K562 (cell line): ENCODE measurements around the gene CDHR2. TPM values are rescaled to one million over a fixed set of nuclear protein-coding genes. Genes with fewer than 3 reads are reported as not detected.

Experiments
- CBX3 ChIP-seq, 2 experiments: IDR thresholded peaks; 1 replicate in 1 of 2; 2 replicates in 1 of 2; pipeline ENCODE4 v1.6.1; 2012; ENCODE audit warnings: inconsistent platforms in 2 of 2, low read length in 2 of 2, borderline replicate concordance in 1 of 2, control low read depth in 1 of 2
- CBX5 ChIP-seq: IDR thresholded peaks from 2 replicates; pipeline ENCODE4 v1.6.1; 2014; ENCODE audit warnings: low read depth, borderline replicate concordance
- CREB1 ChIP-seq, 2 experiments: sonication (generic) in 1 of 2; formaldehyde crosslinking in 1 of 2; IDR thresholded peaks; 2 replicates each; pipeline versions ENCODE4 v1.6.1 to v1.8.0; 2012 to 2022; ENCODE audit warnings: inconsistent platforms in 1 of 2, mild to moderate bottlenecking in 1 of 2, missing genetic modification reagents in 1 of 2, moderate library complexity in 1 of 2
- CREM ChIP-seq: IDR thresholded peaks from 2 replicates; pipeline ENCODE4 v1.6.1; 2014; ENCODE audit warnings: antibody characterized with exemption, low read depth
- CXXC5 ChIP-seq: fragments of 250-450 bp; sonication (Bioruptor Pico); IDR thresholded peaks from 2 replicates; pipeline ENCODE4 v1.8.0; 2022; ENCODE audit warnings: inconsistent platforms, mild to moderate bottlenecking, moderate library complexity
- HDAC1 ChIP-seq, 2 experiments: fragments of 450-650 bp; IDR thresholded peaks; 2 replicates each; pipeline ENCODE4 v1.6.1; 2016 to 2017; ENCODE audit warnings: inconsistent platforms in 1 of 2, mild to moderate bottlenecking in 1 of 2, moderate library complexity in 1 of 2
- MED1 ChIP-seq: sonication (generic); formaldehyde crosslinking; IDR thresholded peaks from 2 replicates; pipeline ENCODE4 v1.8.1; 2023; ENCODE audit warnings: missing genetic modification reagents, borderline replicate concordance
- PHF8 ChIP-seq: fragments of 200-600 bp; sonication (generic); IDR thresholded peaks from 2 replicates; pipeline ENCODE4 v1.6.1; 2012; ENCODE audit warnings: mixed run types, mild to moderate bottlenecking, inconsistent platforms, low read length, moderate library complexity, borderline replicate concordance
- POLR2H ChIP-seq: IDR thresholded peaks from 2 replicates; pipeline ENCODE4 v1.6.1; 2016; ENCODE audit warnings: missing genetic modification characterization, low read depth, mild to moderate bottlenecking, control low read depth, missing compliant biosample characterization, moderate library complexity
- PRMT5 ChIP-seq: sonication (generic); formaldehyde crosslinking; IDR thresholded peaks from 2 replicates; pipeline ENCODE4 v1.5.0; 2020; ENCODE audit warnings: missing genetic modification reagents
- SMARCB1 ChIP-seq: IDR thresholded peaks from 2 replicates; pipeline ENCODE4 v1.6.1; 2011; ENCODE audit warnings: improper control_type of control experiment, low read depth; ENCODE audit not compliant: insufficient read length
- SMARCC2 ChIP-seq: fragments of 450-650 bp; IDR thresholded peaks from 2 replicates; pipeline ENCODE4 v1.6.1; 2017; ENCODE audit warnings: antibody characterized with exemption, moderate library complexity, mild to moderate bottlenecking, low read depth
- SRF ChIP-seq, 2 experiments: fragments of 250-450, 450-650 bp in 1 of 2; sonication (Bioruptor Pico) in 1 of 2; sonication (generic) in 1 of 2; formaldehyde crosslinking; IDR thresholded peaks; 2 replicates each; pipeline versions ENCODE4 v1.5.0 to v1.5.1; 2020 to 2022; ENCODE audit warnings: mild to moderate bottlenecking in 1 of 2, missing genetic modification reagents in 1 of 2
- SRSF3 ChIP-seq: fragments of 200-400 bp; formaldehyde crosslinking; IDR thresholded peaks from 2 replicates; pipeline ENCODE4 v1.6.1; 2016; ENCODE audit warnings: mild to moderate bottlenecking, low read length, moderate library complexity; ENCODE audit not compliant: insufficient read depth
- TCF3 ChIP-seq: sonication (generic); formaldehyde crosslinking; IDR thresholded peaks from 2 replicates; pipeline ENCODE4 v1.4.0; 2020; ENCODE audit warnings: mild to moderate bottlenecking, missing genetic modification reagents
- TEAD4 ChIP-seq, 2 experiments: sonication (generic) in 1 of 2; formaldehyde crosslinking in 1 of 2; IDR thresholded peaks; 2 replicates each; pipeline versions ENCODE4 v1.6.1 to v1.8.0; 2012 to 2022; ENCODE audit warnings: borderline replicate concordance in 1 of 2, inconsistent platforms in 1 of 2, low read length in 1 of 2, mild to moderate bottlenecking in 1 of 2, missing genetic modification reagents in 1 of 2
- YY1 ChIP-seq, 3 experiments: IDR thresholded peaks; 2 replicates each; pipeline ENCODE4 v1.6.1; 2011; ENCODE audit warnings: low read length in 2 of 3, mild to moderate bottlenecking in 2 of 3, moderate library complexity in 2 of 3, borderline replicate concordance in 1 of 3, control low read depth in 1 of 3, low read depth in 1 of 3; ENCODE audit not compliant: insufficient read depth in 3 of 3, insufficient replicate concordance in 2 of 3, control insufficient read depth in 1 of 3, insufficient read length in 1 of 3; ENCODE audit errors: extremely low read depth in 1 of 3
- ZNF197 ChIP-seq: fragments of 200-800 bp; sonication (Bioruptor generic); IDR thresholded peaks from 2 replicates; pipeline ENCODE4 v1.6.1; 2016; ENCODE audit warnings: low read depth, missing genetic modification characterization, missing compliant biosample characterization
- ZNF57 ChIP-seq: fragments of 450-650 bp; formaldehyde crosslinking; IDR thresholded peaks from 2 replicates; pipeline ENCODE4 v1.4.0; 2020; ENCODE audit warnings: mild to moderate bottlenecking, moderate library complexity
- ZNF584 ChIP-seq: fragments of 200-800 bp; sonication (Bioruptor generic); IDR thresholded peaks from 2 replicates; pipeline ENCODE4 v1.6.1; 2016; ENCODE audit warnings: low read depth, mild to moderate bottlenecking, missing genetic modification characterization, missing compliant biosample characterization
- ZNF778 ChIP-seq: fragments of 450-650 bp; formaldehyde crosslinking; IDR thresholded peaks from 2 replicates; pipeline ENCODE4 v1.4.0; 2020; ENCODE audit warnings: mild to moderate bottlenecking, moderate library complexity
- polyA plus RNA-seq, 8 experiments: library from polyadenylated mRNA; depleted of rRNA in 4 of 8; stranded (reverse) in 5 of 8; unstranded in 3 of 8; fragments of >200 nt; fragmentation: Nextera tagmentation in 2 of 8; fragmentation: Illumina TruSeq in 1 of 8; extraction: Ambion mirVana in 2 of 8; extraction: Trizol in 1 of 8; gene quantifications; 2 replicates each; pipeline versions ENCODE4 v1.2.1 to v1.2.3, GENCODE V29; 2011 to 2014; ENCODE audit warnings: inconsistent platforms in 1 of 8, missing spikeins in 1 of 8
- total RNA-seq, 7 experiments: library from RNA; depleted of rRNA in 6 of 7; stranded (reverse); fragments of >200 nt in 6 of 7; fragmentation: Illumina TruSeq in 2 of 7; extraction: Trizol in 2 of 7; gene quantifications; 2 replicates each; pipeline versions ENCODE4 v1.2.1 to v1.2.3, GENCODE V29; 2011 to 2021; ENCODE audit warnings: low replicate concordance in 1 of 7
- TF ChIP-seq, protein P1 (sequence below): fragments of 200-800 bp; sonication (Bioruptor generic); IDR thresholded peaks from 2 replicates; pipeline ENCODE4 v1.6.1; 2017; ENCODE audit warnings: missing genetic modification characterization, missing compliant biosample characterization
- TF ChIP-seq, protein P2 (sequence below): fragments of 250-450 bp; sonication (Bioruptor Pico); IDR thresholded peaks from 2 replicates; pipeline ENCODE4 v1.4.0; 2020
- TF ChIP-seq, protein P3 (sequence below): IDR thresholded peaks from 3 replicates; pipeline ENCODE4 v1.6.1; 2011; ENCODE audit warnings: borderline replicate concordance, mild to moderate bottlenecking; ENCODE audit not compliant: insufficient read length, insufficient read depth

Gene CDHR2
- total and polyA plus RNA-seq, 9 of the 15 experiments (the other 6 are each of a cell fraction or from before 2014, with no cell fraction given), result 0.01 to 0.62 (median 0.09) TPM; not detected in 2

DNA sequence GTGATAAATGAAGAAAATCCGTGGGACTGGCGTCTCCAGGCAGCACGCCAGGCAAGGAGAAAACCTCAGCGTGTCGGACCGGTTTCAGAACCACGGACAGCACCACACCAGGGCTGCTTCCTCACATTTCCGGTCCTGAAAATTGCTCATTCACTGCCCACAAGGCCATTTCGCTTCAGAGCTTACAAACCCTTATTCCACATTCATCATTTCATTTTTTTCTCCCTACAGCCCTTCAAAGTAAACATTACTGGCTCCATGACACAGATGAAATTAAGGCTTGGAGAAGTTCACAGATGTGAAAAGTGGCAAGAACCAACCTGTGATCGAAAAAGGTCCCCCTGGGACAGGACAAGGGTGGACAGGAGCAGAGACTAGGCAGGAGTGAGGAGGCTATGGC is 62.3 kb downstream of the CDHR2 start (continued):
- TF ChIP-seq ZNF584 (CRISPR knock-in tag) (0 out of 2 replicates have a peak, but pooled peaks have one; percentile 37), POLR2H (no peak), PRMT5 (CRISPR knock-in tag) (peak; percentile 86; the same call in 1 of the 2 replicates), TEAD4 (IDR thresholded peaks at IDR 0.05; ENCODE audit: low read length) (0 out of 2 replicates have a peak, but pooled peaks have one; percentile 13), TEAD4 (CRISPR knock-in tag; IDR thresholded peaks at IDR 0.05; ENCODE audit: borderline replicate concordance) (no peak), CBX3 (IDR thresholded peaks at IDR 0.05; ENCODE audit: borderline replicate concordance in 1 of 2, low read length in 2 of 2) (peak in 1 of 2 experiments; percentile 67; a peak in 1 of 3 replicates), SMARCC2 (no peak), HDAC1 (IDR thresholded peaks at IDR 0.05) (peak in 1 of 2 experiments; percentile 82; a peak in 2 of 4 replicates), ZNF197 (CRISPR knock-in tag) (no peak), ZNF57 (CRISPR knock-in tag) (no peak), PHF8 (no peak), YY1 (IDR thresholded peaks at IDR 0.05; ENCODE audit: borderline replicate concordance in 1 of 3, control insufficient read depth in 1 of 3, extremely low read depth in 1 of 3, insufficient read depth in 3 of 3, insufficient read length in 1 of 3, insufficient replicate concordance in 2 of 3, low read depth in 1 of 3, low read length in 2 of 3) (peak in 1 of 3 experiments; percentile 13), CXXC5 (peak; percentile 52; the same call in 1 of the 2 replicates), MED1 (no peak), TCF3 (CRISPR knock-in tag) (no peak), SRSF3 (no peak), CREB1 (IDR thresholded peaks at IDR 0.05) (0 out of 2 replicates have a peak, but pooled peaks have one; percentile 19), CREB1 (CRISPR knock-in tag; IDR thresholded peaks at IDR 0.05) (peak; percentile 47; the same call in 1 of the 2 replicates), CBX5 (no peak), SMARCB1 (no peak), SRF (CRISPR knock-in tag; IDR thresholded peaks at IDR 0.05) (peak in 1 of 2 experiments; percentile 65; a peak in 1 of 4 replicates), CREM (peak; percentile 54), ZNF778 (no peak)
- TF ChIP-seq, protein P1, sequence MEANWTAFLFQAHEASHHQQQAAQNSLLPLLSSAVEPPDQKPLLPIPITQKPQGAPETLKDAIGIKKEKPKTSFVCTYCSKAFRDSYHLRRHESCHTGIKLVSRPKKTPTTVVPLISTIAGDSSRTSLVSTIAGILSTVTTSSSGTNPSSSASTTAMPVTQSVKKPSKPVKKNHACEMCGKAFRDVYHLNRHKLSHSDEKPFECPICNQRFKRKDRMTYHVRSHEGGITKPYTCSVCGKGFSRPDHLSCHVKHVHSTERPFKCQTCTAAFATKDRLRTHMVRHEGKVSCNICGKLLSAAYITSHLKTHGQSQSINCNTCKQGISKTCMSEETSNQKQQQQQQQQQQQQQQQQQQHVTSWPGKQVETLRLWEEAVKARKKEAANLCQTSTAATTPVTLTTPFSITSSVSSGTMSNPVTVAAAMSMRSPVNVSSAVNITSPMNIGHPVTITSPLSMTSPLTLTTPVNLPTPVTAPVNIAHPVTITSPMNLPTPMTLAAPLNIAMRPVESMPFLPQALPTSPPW, result no peak
- TF ChIP-seq, protein P2, sequence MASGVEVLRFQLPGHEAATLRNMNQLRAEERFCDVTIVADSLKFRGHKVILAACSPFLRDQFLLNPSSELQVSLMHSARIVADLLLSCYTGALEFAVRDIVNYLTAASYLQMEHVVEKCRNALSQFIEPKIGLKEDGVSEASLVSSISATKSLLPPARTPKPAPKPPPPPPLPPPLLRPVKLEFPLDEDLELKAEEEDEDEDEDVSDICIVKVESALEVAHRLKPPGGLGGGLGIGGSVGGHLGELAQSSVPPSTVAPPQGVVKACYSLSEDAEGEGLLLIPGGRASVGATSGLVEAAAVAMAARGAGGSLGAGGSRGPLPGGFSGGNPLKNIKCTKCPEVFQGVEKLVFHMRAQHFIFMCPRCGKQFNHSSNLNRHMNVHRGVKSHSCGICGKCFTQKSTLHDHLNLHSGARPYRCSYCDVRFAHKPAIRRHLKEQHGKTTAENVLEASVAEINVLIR, result no peak
- TF ChIP-seq, protein P3, sequence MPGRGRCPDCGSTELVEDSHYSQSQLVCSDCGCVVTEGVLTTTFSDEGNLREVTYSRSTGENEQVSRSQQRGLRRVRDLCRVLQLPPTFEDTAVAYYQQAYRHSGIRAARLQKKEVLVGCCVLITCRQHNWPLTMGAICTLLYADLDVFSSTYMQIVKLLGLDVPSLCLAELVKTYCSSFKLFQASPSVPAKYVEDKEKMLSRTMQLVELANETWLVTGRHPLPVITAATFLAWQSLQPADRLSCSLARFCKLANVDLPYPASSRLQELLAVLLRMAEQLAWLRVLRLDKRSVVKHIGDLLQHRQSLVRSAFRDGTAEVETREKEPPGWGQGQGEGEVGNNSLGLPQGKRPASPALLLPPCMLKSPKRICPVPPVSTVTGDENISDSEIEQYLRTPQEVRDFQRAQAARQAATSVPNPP, result no peak
